HG03521 (cell line): ENCODE measurements around the gene HS3ST5.
A peak's percentile ranks its signal among the peaks of the same experiment; 100 is the strongest.
"Not testable (repeated sequence)": the region's sequence is repeated elsewhere in the genome, so short reads cannot be mapped to it uniquely, and the experiment has no call there.

Source experiments
- ATAC-seq: cut with Tn5 transposase; IDR thresholded peaks from one replicate; pipeline ENCODE4 v1.9.1; 2021; ENCODE audit warnings: mild to moderate bottlenecking, moderate library complexity; ENCODE audit not compliant: unreplicated experiment

HS3ST5 gene

GRCh38 chr6:114339706-114340105 is 3.1 kb downstream of the HS3ST5 start:
- no peak for ATAC-seq

- ATAC-seq = peak; percentile 53
Measured at GRCh38 chr6:114334237-114334636, 8.6 kb downstream of the HS3ST5 start.

GRCh38 chr6:114327074-114327473 is 15.7 kb downstream of the HS3ST5 start:
- ATAC-seq = no peak

GRCh38 chr6:114323784-114324183 is 19.0 kb downstream of the HS3ST5 start:
- ATAC-seq = no peak

GRCh38 chr6:114319749-114320148 is 23.1 kb downstream of the HS3ST5 start:
- ATAC-seq = no peak

GRCh38 chr6:114315831-114316595 is 26.8 kb downstream of the HS3ST5 start:
- ATAC-seq = no peak

GRCh38 chr6:114313816-114314215 is 29.0 kb downstream of the HS3ST5 start:
- not testable (repeated sequence) for ATAC-seq

- ATAC-seq = no peak
Measured at GRCh38 chr6:114312931-114313330, 29.9 kb downstream of the HS3ST5 start.

GRCh38 chr6:114310053-114310452 is 32.8 kb downstream of the HS3ST5 start:
- ATAC-seq = no peak

- ATAC-seq = no peak
Measured at GRCh38 chr6:114304304-114304887, 38.4 kb downstream of the HS3ST5 start.

- ATAC-seq = no peak
Measured at GRCh38 chr6:114301596-114302219, 41.1 kb downstream of the HS3ST5 start.

- ATAC-seq = no peak
Measured at GRCh38 chr6:114297135-114297534, 45.7 kb downstream of the HS3ST5 start.

GRCh38 chr6:114292431-114292830 is 50.4 kb downstream of the HS3ST5 start:
- no peak for ATAC-seq

GRCh38 chr6:114291428-114291827 is 51.4 kb downstream of the HS3ST5 start:
- no peak for ATAC-seq

GRCh38 chr6:114290864-114291263 is 52.0 kb downstream of the HS3ST5 start:
- ATAC-seq = no peak

GRCh38 chr6:114288701-114289495 is 53.9 kb downstream of the HS3ST5 start:
- ATAC-seq = no peak

- no peak for ATAC-seq
Measured at GRCh38 chr6:114287461-114287860, 55.4 kb downstream of the HS3ST5 start.

GRCh38 chr6:114286211-114286610 is 56.6 kb downstream of the HS3ST5 start:
- no peak for ATAC-seq

- ATAC-seq = no peak
Measured at GRCh38 chr6:114284281-114284680, 58.5 kb downstream of the HS3ST5 start.

- no peak for ATAC-seq
Measured at GRCh38 chr6:114282292-114282691, 60.5 kb downstream of the HS3ST5 start.

GRCh38 chr6:114281496-114281895 is 61.3 kb downstream of the HS3ST5 start:
- ATAC-seq = no peak
